SJSA1 (cell line): ENCODE data around the gene PDLIM7. TPM values are rescaled to one million over a fixed set of nuclear protein-coding genes. Genes with fewer than 3 reads are reported as not detected.

Experiments
- DNase-seq, 2 experiments: peaks; one replicate each; pipeline ENCODE4 v3.0.0-alpha.2; 2015 to 2020; ENCODE audit warnings: low spot score in 2 of 2, low read depth in 1 of 2
- H3K27ac ChIP-seq: fragments of 250-450 bp; sonication (Bioruptor Pico); 2 replicates; pipeline ENCODE4 v1.5.1; 2020; ENCODE audit warnings: mild to moderate bottlenecking, moderate library complexity
- H3K27me3 ChIP-seq: fragments of 250-450 bp; sonication (Bioruptor Pico); replicated peaks from 2 replicates; pipeline ENCODE4 v1.5.1; 2020; ENCODE audit warnings: mild to moderate bottlenecking, moderate library complexity
- H3K36me3 ChIP-seq: fragments of 250-450 bp; sonication (Bioruptor Pico); 2 replicates; pipeline ENCODE4 v1.5.1; 2020; ENCODE audit warnings: mild to moderate bottlenecking
- H3K4me1 ChIP-seq: fragments of 250-450 bp; sonication (Bioruptor Pico); replicated peaks from 2 replicates; pipeline ENCODE4 v1.6.1; 2021; ENCODE audit warnings: mild to moderate bottlenecking
- H3K4me3 ChIP-seq: fragments of 250-450 bp; sonication (Bioruptor Pico); 2 replicates; pipeline ENCODE4 v1.5.1; 2020; ENCODE audit warnings: mild to moderate bottlenecking
- H3K9me3 ChIP-seq: fragments of 250-450 bp; sonication (Bioruptor Pico); replicated peaks from 2 replicates; pipeline ENCODE4 v1.5.1; 2020; ENCODE audit warnings: mild to moderate bottlenecking
- total RNA-seq: library from RNA; depleted of rRNA; stranded (reverse); fragments of >200 nt; shearing (Covaris generic); gene quantifications from 2 replicates; pipeline ENCODE4 v1.2.3, GENCODE V29; 2014

The PDLIM7 gene
- total RNA-seq, 1 experiment from 2014 or later: 274 TPM

- Histone ChIP-seq H3K27me3 (no peaks in the 10 kb centered on the region), H3K36me3 (peaks cover 56% of the 10 kb centered on the region), H3K9me3 (no peaks in the 10 kb centered on the region), H3K27ac (peak overlapping the region; percentile 60), H3K4me3 (peak overlapping the region; percentile 68), H3K4me1 (peaks cover 49% of the 10 kb centered on the region)
- peak; percentile 73 to 82 for DNase-seq
Observed at GRCh38 chr5:177496070-177496726, 1.2 kb downstream of the PDLIM7 start.

GRCh38 chr5:177495243-177496060 lies 2.0 kb downstream of the PDLIM7 start:
- Histone ChIP-seq H3K4me3 (peak overlapping the region; percentile 68), H3K36me3 (peaks cover 64% of the 10 kb centered on the region), H3K9me3 (no peaks in the 10 kb centered on the region), H3K27me3 (no peaks in the 10 kb centered on the region), H3K4me1 (peaks cover 42% of the 10 kb centered on the region), H3K27ac (peak overlapping the region; percentile 60)
- peak; percentile 91 to 96 for DNase-seq

GRCh38 chr5:177494346-177495195 lies 2.8 kb downstream of the PDLIM7 start:
- no peaks in the 10 kb centered on the region for H3K27me3 ChIP-seq
- H3K36me3 ChIP-seq: peaks cover 73% of the 10 kb centered on the region
- H3K4me3 ChIP-seq: 0 out of 2 replicates have a peak overlapping the region, but pooled peaks have one; percentile 68
- peak overlapping the region; percentile 40 for H3K27ac ChIP-seq
- no peaks in the 10 kb centered on the region for H3K9me3 ChIP-seq
- H3K4me1 ChIP-seq: peaks cover 38% of the 10 kb centered on the region
- peak; percentile 96 to 98 for DNase-seq

- H3K36me3 ChIP-seq: peaks cover 80% of the 10 kb centered on the region
- peak overlapping the region; percentile 40 for H3K27ac ChIP-seq
- H3K9me3 ChIP-seq: no peaks in the 10 kb centered on the region
- no peak overlapping the region for H3K4me3 ChIP-seq
- no peak for DNase-seq
- H3K4me1 ChIP-seq: peaks cover 38% of the 10 kb centered on the region
- H3K27me3 ChIP-seq: no peaks in the 10 kb centered on the region
Observed at GRCh38 chr5:177493795-177494345, 3.5 kb downstream of the PDLIM7 start.

- no peak for DNase-seq
- no peak overlapping the region for H3K4me3 ChIP-seq
- no peak overlapping the region for H3K27ac ChIP-seq
- H3K9me3 ChIP-seq: no peaks in the 10 kb centered on the region
- H3K36me3 ChIP-seq: peaks cover 90% of the 10 kb centered on the region
- peaks cover 34% of the 10 kb centered on the region for H3K4me1 ChIP-seq
- H3K27me3 ChIP-seq: no peaks in the 10 kb centered on the region
Observed at GRCh38 chr5:177492841-177493240, 4.6 kb downstream of the PDLIM7 start.

- H3K27me3 ChIP-seq: no peaks in the 10 kb centered on the region
- peaks cover 94% of the 10 kb centered on the region for H3K36me3 ChIP-seq
- H3K4me3 ChIP-seq: no peak overlapping the region
- H3K27ac ChIP-seq: no peak overlapping the region
- no peak for DNase-seq
- H3K4me1 ChIP-seq: peaks cover 32% of the 10 kb centered on the region
- H3K9me3 ChIP-seq: no peaks in the 10 kb centered on the region
Observed at GRCh38 chr5:177491983-177492746, 5.2 kb downstream of the PDLIM7 start.

GRCh38 chr5:177491429-177491945 lies 5.9 kb downstream of the PDLIM7 start:
- Histone ChIP-seq H3K27ac (no peak overlapping the region), H3K4me3 (no peak overlapping the region), H3K36me3 (peaks cover 97% of the 10 kb centered on the region), H3K4me1 (peaks cover 30% of the 10 kb centered on the region), H3K27me3 (no peaks in the 10 kb centered on the region), H3K9me3 (no peaks in the 10 kb centered on the region)
- no peak for DNase-seq

- Histone ChIP-seq H3K9me3 (no peaks in the 10 kb centered on the region), H3K27ac (no peak overlapping the region), H3K27me3 (no peaks in the 10 kb centered on the region), H3K4me1 (peaks cover 25% of the 10 kb centered on the region), H3K4me3 (no peak overlapping the region), H3K36me3 (peaks cover 97% of the 10 kb centered on the region)
- no peak for DNase-seq
Observed at GRCh38 chr5:177490992-177491391, 6.4 kb downstream of the PDLIM7 start.

- H3K9me3 ChIP-seq: no peaks in the 10 kb centered on the region
- H3K36me3 ChIP-seq: peaks cover 97% of the 10 kb centered on the region
- H3K4me1 ChIP-seq: peaks cover 20% of the 10 kb centered on the region
- H3K27me3 ChIP-seq: no peaks in the 10 kb centered on the region
- no peak for DNase-seq
- H3K27ac ChIP-seq: no peak overlapping the region
- H3K4me3 ChIP-seq: no peak overlapping the region
Observed at GRCh38 chr5:177490311-177490991, 7.0 kb downstream of the PDLIM7 start.

- DNase-seq: no peak
- peaks cover 99% of the 10 kb centered on the region for H3K36me3 ChIP-seq
- H3K27ac ChIP-seq: no peak overlapping the region
- H3K9me3 ChIP-seq: 0 out of 2 replicates have a peak, but pooled peaks cover 2% of the 10 kb centered on the region
- peaks cover 14% of the 10 kb centered on the region for H3K4me1 ChIP-seq
- H3K4me3 ChIP-seq: no peak overlapping the region
- no peaks in the 10 kb centered on the region for H3K27me3 ChIP-seq
Observed at GRCh38 chr5:177489119-177489716, 8.2 kb downstream of the PDLIM7 start.

GRCh38 chr5:177487975-177488374 lies 9.4 kb downstream of the PDLIM7 start:
- Histone ChIP-seq H3K36me3 (peaks cover 99% of the 10 kb centered on the region), H3K4me3 (no peak overlapping the region), H3K27me3 (no peaks in the 10 kb centered on the region), H3K9me3 (0 out of 2 replicates have a peak, but pooled peaks cover 3% of the 10 kb centered on the region), H3K4me1 (peaks cover 7% of the 10 kb centered on the region; the same call in 1 of the 2 replicates), H3K27ac (no peak overlapping the region)
- DNase-seq: no peak

- H3K4me1 ChIP-seq: peaks cover 7% of the 10 kb centered on the region; the same call in 1 of the 2 replicates
- 0 out of 2 replicates have a peak, but pooled peaks cover 3% of the 10 kb centered on the region for H3K9me3 ChIP-seq
- H3K27ac ChIP-seq: no peak overlapping the region
- no peak overlapping the region for H3K4me3 ChIP-seq
- H3K36me3 ChIP-seq: peaks cover 97% of the 10 kb centered on the region
- no peaks in the 10 kb centered on the region for H3K27me3 ChIP-seq
- no peak for DNase-seq
Observed at GRCh38 chr5:177487144-177487543, 10.3 kb downstream of the PDLIM7 start.
